IMR-90 (cell line): ENCODE results near the gene PARP6. TPM values are rescaled to one million over a fixed set of nuclear protein-coding genes. Genes with fewer than 3 reads are reported as not detected.

Source experiments
- ATAC-seq: fragments of 200-7000 bp; cut with Tn5 transposase; 2 replicates; pipeline ENCODE4 v1.9.1; 2020; ENCODE audit warnings: low read depth, mild to moderate bottlenecking, moderate library complexity
- BruUV-seq: library from RNA; stranded (reverse); fragments of 400-500 nt; replicated peaks from 2 replicates; lab custom pipeline; 2021; lab: Mats Ljungman, UMichigan
- CTCF ChIA-PET: fragments of 300-600 bp; formaldehyde crosslinking; extraction: SDS; loops from one replicate; lab custom pipeline; 2021; ENCODE audit warnings: antibody characterized with exemption; lab: Yijun Ruan, JAX
- POLR2A ChIA-PET: fragments of 300-600 bp; sonication (Branson Sonifier 250); formaldehyde crosslinking; loops from one replicate; lab custom pipeline; 2022; ENCODE audit warnings: antibody characterized with exemption; ENCODE audit not compliant: unreplicated experiment; lab: Charles Lee
- DNase-seq: peaks from one replicate; pipeline ENCODE4 v3.0.0; 2013
- H2AFZ ChIP-seq: replicated peaks from 2 replicates; pipeline ENCODE3; 2013; ENCODE audit warnings: low read length, mild to moderate bottlenecking; ENCODE audit not compliant: poor library complexity
- H2AK5ac ChIP-seq: 2 replicates; pipeline ENCODE4 v1.6.1; 2013; ENCODE audit warnings: low read depth, low read length, inconsistent platforms
- H2AK9ac ChIP-seq: replicated peaks from 2 replicates; pipeline ENCODE3; 2013; ENCODE audit warnings: mild to moderate bottlenecking, low read depth, low read length, moderate library complexity; ENCODE audit not compliant: poor library complexity
- H2BK120ac ChIP-seq: 2 replicates; pipeline ENCODE4 v1.6.1; 2013; ENCODE audit warnings: low read depth, low read length, inconsistent platforms
- H2BK15ac ChIP-seq: 3 replicates; pipeline ENCODE4 v1.6.1; 2013; ENCODE audit warnings: low read depth, low read length, inconsistent platforms
- H2BK20ac ChIP-seq: 2 replicates; pipeline ENCODE4 v1.6.1; 2013; ENCODE audit warnings: low read depth, mild to moderate bottlenecking, inconsistent platforms, low read length, moderate library complexity
- H2BK5ac ChIP-seq: 2 replicates; pipeline ENCODE4 v1.6.1; 2013; ENCODE audit warnings: mild to moderate bottlenecking, low read depth, low read length, inconsistent platforms; ENCODE audit not compliant: poor library complexity, severe bottlenecking
- H3K14ac ChIP-seq: replicated peaks from 2 replicates; pipeline ENCODE4 v1.6.1; 2013; ENCODE audit warnings: low read depth, low read length, inconsistent platforms
- H3K18ac ChIP-seq: 2 replicates; pipeline ENCODE4 v1.6.1; 2013; ENCODE audit warnings: low read depth, low read length, control low read depth
- H3K23ac ChIP-seq: 2 replicates; pipeline ENCODE4 v1.6.1; 2013; ENCODE audit warnings: low read depth, low read length, inconsistent platforms
- H3K27ac ChIP-seq: 2 replicates; pipeline ENCODE4 v1.5.1; 2013; ENCODE audit warnings: mild to moderate bottlenecking, control low read depth, low read length; ENCODE audit not compliant: insufficient read depth
- H3K27me3 ChIP-seq: 2 replicates; pipeline ENCODE4 v1.6.1; 2013; ENCODE audit warnings: low read length; ENCODE audit not compliant: control insufficient read depth, insufficient read depth
- H3K36me3 ChIP-seq: 2 replicates; pipeline ENCODE4 v1.6.1; 2013; ENCODE audit warnings: low read length, mixed read lengths; ENCODE audit not compliant: control insufficient read depth, insufficient read depth
- H3K4ac ChIP-seq: 2 replicates; pipeline ENCODE4 v1.6.1; 2013; ENCODE audit warnings: low read depth, low read length, inconsistent platforms
- H3K4me1 ChIP-seq: 2 replicates; pipeline ENCODE4 v1.6.1; 2013; ENCODE audit warnings: low read length, mixed read lengths; ENCODE audit not compliant: control insufficient read depth, insufficient read depth
- H3K4me2 ChIP-seq: 2 replicates; pipeline ENCODE4 v1.6.1; 2013; ENCODE audit warnings: low read depth, mild to moderate bottlenecking, control low read depth, low read length, moderate library complexity
- H3K4me3 ChIP-seq: 2 replicates; pipeline ENCODE4 v1.5.1; 2013; ENCODE audit warnings: low read depth, mild to moderate bottlenecking, control low read depth, low read length, moderate library complexity; ENCODE audit not compliant: insufficient read depth
- H3K56ac ChIP-seq: 2 replicates; pipeline ENCODE4 v1.6.1; 2013; ENCODE audit warnings: low read length, inconsistent platforms; ENCODE audit not compliant: insufficient read depth; ENCODE audit errors: extremely low read depth
- H3K79me1 ChIP-seq, 2 experiments: 2 replicates each; pipeline ENCODE4 v1.6.1; 2013; ENCODE audit warnings: low read length in 2 of 2, inconsistent platforms in 1 of 2, low read depth in 1 of 2
- H3K9ac ChIP-seq: 2 replicates; pipeline ENCODE4 v1.6.1; 2013; ENCODE audit warnings: low read depth, low read length, control low read depth
- H3K9me1 ChIP-seq: 2 replicates; pipeline ENCODE4 v1.6.1; 2013; ENCODE audit warnings: low read length, inconsistent platforms; ENCODE audit not compliant: insufficient read depth
- H3K9me3 ChIP-seq: 2 replicates; pipeline ENCODE4 v1.6.1; 2013; ENCODE audit warnings: low read length; ENCODE audit not compliant: control insufficient read depth, insufficient read depth
- H4K20me1 ChIP-seq: 2 replicates; pipeline ENCODE4 v1.6.1; 2013; ENCODE audit warnings: low read length, inconsistent platforms; ENCODE audit not compliant: insufficient read depth
- H4K5ac ChIP-seq: 2 replicates; pipeline ENCODE4 v1.6.1; 2013; ENCODE audit warnings: mild to moderate bottlenecking, low read depth, low read length, control low read depth
- H4K8ac ChIP-seq, 2 experiments: 2 replicates each; pipeline ENCODE4 v1.6.1; 2013; ENCODE audit warnings: low read depth in 2 of 2, low read length in 2 of 2, control low read depth in 1 of 2, inconsistent platforms in 1 of 2
- H4K91ac ChIP-seq: 2 replicates; pipeline ENCODE4 v1.6.1; 2013; ENCODE audit warnings: low read depth, low read length, inconsistent platforms; ENCODE audit not compliant: insufficient read depth
- CEBPB ChIP-seq: IDR thresholded peaks from 2 replicates; pipeline ENCODE4 v1.6.1; 2012; ENCODE audit warnings: low read depth, low read length, improper control_type of control experiment
- MAZ ChIP-seq: IDR thresholded peaks from 2 replicates; pipeline ENCODE4 v1.6.1; 2012; ENCODE audit warnings: low read depth, mild to moderate bottlenecking, low read length, improper control_type of control experiment, moderate library complexity, borderline replicate concordance
- SMC3 ChIP-seq: fragments of 150-350 bp; IDR thresholded peaks from 2 replicates; pipeline ENCODE4 v1.6.1; 2016; ENCODE audit warnings: low read depth, mild to moderate bottlenecking, antibody characterized with exemption, low read length, moderate library complexity
- WGBS, 2 experiments: methylation state at CpG; one replicate each; pipeline versions ENCODE4 v1.1.5 to v1.1.7; 2013; ENCODE audit warnings: missing lambda C conversion rate in 2 of 2; ENCODE audit not compliant: insufficient read length in 1 of 2; ENCODE audit errors: extremely low coverage in 2 of 2; 5-methylcytosine and 5-hydroxymethylcytosine counted together
- dilution Hi-C: fragments of 300-500 bp; cut with HindIII; formaldehyde crosslinking; loops from one replicate; pipeline ENCODE4 v1.14.3; 2018; ENCODE audit warnings: low sequenced_read_pairs; ENCODE audit not compliant: unreplicated experiment
- in situ Hi-C: fragments of 300-500 bp; cut with MboI; formaldehyde crosslinking; loops from 3 replicates; pipeline ENCODE4 v1.14.3; 2019; ENCODE audit warnings: low sequenced_read_pairs, inconsistent platforms, mixed read lengths
- intact Hi-C: fragments of 100-400 bp; cut with micrococcal nuclease; formaldehyde crosslinking; loops from 2 replicates; pipeline ENCODE4 v1.10.0; 2022
- polyA plus RNA-seq, 3 experiments: library from polyadenylated mRNA; depleted of rRNA; stranded (reverse); fragments of >200 nt; gene quantifications; 2 replicates each; pipeline ENCODE4 v1.2.3, GENCODE V29; 2012; ENCODE audit warnings: low replicate concordance in 1 of 3
- total RNA-seq: library from RNA; depleted of rRNA; stranded (reverse); fragments of >200 nt; gene quantifications from 2 replicates; pipeline ENCODE4 v1.2.3, GENCODE V29; 2012

The PARP6 gene
- total and polyA plus RNA-seq, 2 of the 4 experiments (the other 2 are of a cell fraction): 13.4 to 45.1 TPM

DNA sequence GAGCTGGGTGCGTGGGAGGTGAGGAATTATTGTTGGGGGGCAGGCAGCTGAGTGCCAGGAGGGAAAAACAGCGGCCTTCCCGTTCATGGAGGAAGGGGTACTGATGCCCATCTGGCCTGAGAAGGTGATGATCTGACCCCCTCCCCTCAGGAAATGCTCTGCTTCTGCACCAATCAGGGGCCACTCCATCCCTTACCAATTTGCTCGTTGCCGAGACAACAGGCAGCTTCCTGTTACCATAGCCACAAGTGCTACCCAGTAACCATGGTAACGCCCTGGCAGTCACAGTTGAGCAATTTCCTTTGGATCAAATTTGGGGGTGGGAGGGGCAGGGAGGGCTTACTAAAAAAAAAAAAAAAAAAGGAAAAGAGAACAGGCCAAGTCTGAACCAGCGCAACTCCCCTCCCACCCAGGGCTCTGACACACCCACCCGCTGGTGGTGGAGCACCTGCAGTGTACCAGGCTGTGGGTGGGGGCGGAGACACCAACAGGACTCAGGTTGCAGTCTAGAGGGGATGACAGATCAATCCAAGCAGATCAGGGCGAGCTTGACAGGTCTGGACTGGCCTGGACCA is 33.9 kb upstream of the PARP6 start:
- peak; percentile 32 for DNase-seq
- no peak overlapping the region for H2AK9ac ChIP-seq
- CTCF ChIA-PET: no interaction called here

More for the DNA sequence above, 33.9 kb upstream of the PARP6 start:
- Histone ChIP-seq H3K36me3 (no peaks in the 10 kb centered on the region), H3K4me2 (no peak overlapping the region), H3K4ac (no peak overlapping the region), H2BK20ac (no peak overlapping the region), H2BK5ac (no peak overlapping the region), H4K20me1 (0 out of 2 replicates have a peak, but pooled peaks cover 3% of the 10 kb centered on the region), H3K56ac (no peak overlapping the region), H2AK5ac (no peak overlapping the region), H3K27ac (no peak overlapping the region), H4K5ac (no peak overlapping the region), H3K9me3 (no peaks in the 10 kb centered on the region), H3K9me1 (no peaks in the 10 kb centered on the region), H3K9ac (no peak overlapping the region), H3K23ac (no peak overlapping the region), H3K4me1 (peaks cover 3% of the 10 kb centered on the region; the same call in 1 of the 2 replicates), H3K18ac (no peak overlapping the region), H3K4me3 (no peak overlapping the region), H3K14ac (no peak overlapping the region), H3K27me3 (peaks cover 20% of the 10 kb centered on the region), H2BK120ac (no peak overlapping the region), H2AFZ (no peak overlapping the region), H3K79me1 (no peaks in the 10 kb centered on the region), H4K8ac (no peak overlapping the region), H2BK15ac (no peak overlapping the region), H4K91ac (no peak overlapping the region)
- 33% methylated on average over 1 of the region's 10 CpGs; no CpG with 5 or more reads in 1 of the 2 experiments for WGBS, 2 experiments
- in situ Hi-C loops (loop anchor here (10.0 kb wide), 1 partner anchor 369 kb away; no protein-coding TSS in a partner anchor), dilution Hi-C loops (no loop called here), intact Hi-C loops (no loop called here)
- no peak for ATAC-seq
- POLR2A ChIA-PET: no interaction called here
- no peak for TF ChIP-seq SMC3
- no peak for TF ChIP-seq MAZ
- no peak for TF ChIP-seq CEBPB
- no TSS peak for BruUV-seq
